NOMO-1 (cell line): ENCODE measurements around the gene ETV5.

Experiments
- DNase-seq, 2 experiments: peaks; one replicate each; lab custom pipeline; 2025; ENCODE audit not compliant: unreplicated experiment in 2 of 2; lab: John Stamatoyannopoulos, UW

Gene ETV5

DNA sequence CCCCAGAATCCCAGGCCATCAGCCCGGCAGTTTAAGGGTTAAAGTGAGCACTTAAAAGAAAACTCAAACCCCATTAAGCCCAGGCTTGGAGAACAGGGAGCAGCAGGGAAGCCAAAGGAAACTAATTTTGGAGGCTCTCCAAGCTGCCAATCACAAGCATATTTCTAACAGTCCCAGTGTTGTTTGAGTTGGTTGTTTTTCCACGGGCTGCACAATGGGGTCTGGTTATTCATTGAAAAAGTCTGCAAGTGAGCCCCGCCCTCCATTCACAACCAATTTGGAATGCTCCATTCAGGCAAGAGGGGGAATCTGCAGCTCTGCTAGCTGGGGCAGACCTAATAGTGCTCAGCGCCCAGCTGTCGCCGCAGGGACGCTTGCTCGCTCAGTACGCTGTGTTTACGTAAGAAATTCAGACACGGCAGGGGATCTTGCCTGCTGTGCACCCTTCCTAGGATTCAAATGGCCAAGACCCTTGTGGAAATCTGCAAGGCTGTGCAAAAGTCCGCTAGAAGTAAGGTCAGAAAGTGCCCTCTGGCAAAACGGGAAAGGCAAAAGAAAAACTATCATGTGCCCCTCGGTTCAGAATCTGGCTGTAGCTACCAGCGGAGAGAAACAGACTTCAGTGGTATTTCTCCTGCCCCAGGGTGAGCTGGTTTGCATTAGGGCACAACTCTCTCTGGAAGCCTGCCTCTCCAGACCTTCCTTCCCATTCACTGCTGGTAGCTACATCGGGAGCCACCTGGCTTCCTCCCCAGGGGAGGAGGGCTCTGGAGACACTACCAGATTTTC, 11.0 kb downstream of the ETV5 start:
- DNase-seq, result no peak

DNA sequence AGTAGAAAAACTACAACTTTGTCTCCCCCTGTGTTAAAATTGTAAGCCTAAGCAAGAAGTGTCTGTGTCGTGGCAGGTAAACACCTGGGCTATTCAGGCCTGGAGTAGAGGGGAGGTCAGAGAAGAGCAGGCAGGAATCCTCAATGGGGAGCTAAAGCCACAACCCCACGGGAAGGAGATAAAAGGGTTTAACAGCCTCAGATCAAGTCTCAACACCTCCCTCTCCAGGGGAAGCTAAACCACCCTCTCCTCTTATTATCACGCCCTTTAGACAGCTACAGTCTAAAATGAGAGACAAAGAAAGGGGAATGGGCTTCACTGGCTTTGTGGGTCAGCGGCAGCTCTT, 11.6 kb downstream of the ETV5 start:
- no peak for DNase-seq

DNA sequence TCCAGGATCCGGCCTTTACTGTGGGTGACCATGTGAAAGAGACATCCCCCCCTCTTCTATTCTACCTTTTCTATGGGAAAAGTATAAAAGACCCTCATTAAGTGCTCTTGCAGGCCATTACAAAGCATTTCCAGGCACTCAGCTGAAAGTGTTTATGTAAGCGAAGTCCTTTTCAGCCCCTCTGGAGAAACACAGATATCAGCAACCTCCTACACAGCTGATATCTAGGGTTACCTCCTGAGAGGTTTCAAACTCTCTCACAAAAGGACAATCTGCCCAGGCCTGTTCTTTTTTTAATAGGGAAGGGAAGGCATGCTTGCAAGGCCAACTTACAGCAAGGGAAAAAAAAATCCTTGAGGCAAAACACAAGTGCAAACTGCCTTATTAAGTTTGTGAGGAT, 12.6 kb downstream of the ETV5 start:
- DNase-seq, result no peak

DNA sequence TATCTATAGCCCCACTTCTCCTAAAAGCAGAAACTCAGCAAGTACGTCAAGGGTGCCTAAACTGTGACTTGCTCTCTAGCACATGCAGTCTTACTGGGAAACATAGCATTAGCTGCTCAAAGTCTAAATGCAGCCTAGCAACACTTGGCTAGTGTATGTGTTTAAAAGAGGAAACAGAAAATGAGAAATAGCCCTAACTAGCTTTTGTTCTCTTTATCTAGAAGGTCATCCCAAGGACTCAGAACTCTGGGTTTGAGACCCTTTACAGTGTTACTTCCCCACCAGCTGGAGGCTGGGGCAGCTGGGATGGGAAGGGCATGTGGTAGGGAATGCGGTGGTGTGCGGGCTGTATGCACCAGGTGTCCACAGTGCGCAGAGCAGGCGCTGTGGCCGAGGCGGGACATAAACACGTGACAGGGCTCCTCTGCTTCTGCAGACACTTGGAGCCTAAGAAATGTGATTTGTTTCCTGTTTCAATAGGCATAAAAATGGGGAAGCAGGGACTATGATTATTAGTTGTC, 13.3 kb downstream of the ETV5 start:
- DNase-seq, result peak; percentile 81 to 97

DNA sequence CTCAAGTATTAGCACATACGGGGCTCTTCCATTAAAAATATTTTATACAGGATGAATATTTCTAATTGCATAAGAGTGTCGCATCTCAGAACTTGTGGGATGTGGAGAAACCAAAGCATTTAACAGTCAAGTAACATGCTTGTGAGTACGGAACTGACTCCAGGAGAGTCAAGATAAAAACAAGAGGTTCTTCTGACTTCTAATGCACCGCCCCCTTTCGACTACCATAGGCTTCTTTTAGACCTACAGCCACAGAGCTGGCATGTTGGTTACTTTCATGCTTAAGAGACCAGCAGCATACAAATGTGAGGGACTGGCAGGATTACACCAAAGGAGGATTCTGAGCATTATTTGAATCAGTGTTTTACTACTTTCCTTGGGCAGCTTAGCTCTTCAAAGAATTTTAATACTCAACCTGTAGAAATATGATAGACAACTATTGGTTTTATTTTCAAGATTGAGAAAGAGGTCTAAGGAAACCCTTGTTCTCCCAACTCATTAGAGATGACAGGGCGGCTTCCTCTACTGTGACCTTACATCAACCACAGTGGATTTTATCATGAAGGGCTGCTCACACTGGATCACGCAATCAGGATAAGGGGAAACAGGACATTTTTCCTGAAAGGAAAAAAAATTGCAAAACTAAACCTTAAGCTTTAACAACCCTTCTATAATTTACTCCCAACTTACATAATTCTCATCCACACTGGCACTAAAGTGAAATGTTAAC, 14.0 kb downstream of the ETV5 start:
- peak; percentile 57 to 80 for DNase-seq

DNA sequence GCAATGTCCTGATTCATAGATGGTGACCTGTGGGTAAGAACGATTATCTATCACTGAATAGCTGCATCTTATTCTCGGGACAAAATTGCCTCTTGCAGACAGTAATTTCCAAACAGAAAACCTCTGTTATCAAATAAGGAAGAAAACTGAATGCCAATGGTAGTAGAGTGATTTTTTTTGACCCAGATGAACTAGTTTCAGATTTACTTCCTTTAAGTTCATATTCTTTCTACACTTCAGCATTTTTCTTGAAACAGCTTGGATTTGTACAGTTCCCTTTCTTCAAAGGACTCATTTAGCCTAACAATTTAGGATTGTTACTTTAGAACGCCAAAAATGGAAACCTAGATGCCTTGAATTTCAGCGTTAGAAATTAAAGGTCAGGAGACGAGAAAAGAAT, 14.6 kb downstream of the ETV5 start:
- peak; percentile 43 to 86 for DNase-seq

DNA sequence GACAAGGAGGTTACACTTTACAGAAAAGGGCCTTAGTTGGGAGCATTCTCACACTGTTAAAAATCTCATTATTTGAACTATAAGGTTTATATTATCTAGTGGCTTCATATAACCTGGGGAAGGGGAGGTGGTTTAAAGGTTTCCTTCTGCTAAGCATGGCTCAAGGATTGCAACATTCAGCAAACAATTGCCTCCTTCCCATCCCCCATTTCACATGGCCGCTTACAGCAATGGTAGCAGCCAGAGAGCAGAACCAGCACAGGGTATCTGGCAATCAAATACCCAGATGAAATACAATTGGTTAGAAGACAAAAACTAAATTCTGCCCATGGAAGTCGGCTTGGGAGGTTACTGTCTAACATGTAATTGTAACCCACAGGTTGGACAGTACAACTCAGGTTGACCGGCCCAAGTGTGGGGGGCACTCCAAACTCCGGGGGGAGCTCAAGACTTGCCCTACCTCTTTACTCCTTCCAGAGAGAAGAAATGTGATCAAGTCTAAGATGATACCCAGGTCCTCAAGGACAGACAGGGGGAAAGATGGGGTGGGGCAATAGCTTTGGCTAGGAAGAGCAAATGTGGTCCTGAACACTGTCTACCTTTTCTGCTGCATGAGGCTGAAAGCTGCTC, 15.5 kb downstream of the ETV5 start:
- peak; percentile 21 to 35 for DNase-seq

DNA sequence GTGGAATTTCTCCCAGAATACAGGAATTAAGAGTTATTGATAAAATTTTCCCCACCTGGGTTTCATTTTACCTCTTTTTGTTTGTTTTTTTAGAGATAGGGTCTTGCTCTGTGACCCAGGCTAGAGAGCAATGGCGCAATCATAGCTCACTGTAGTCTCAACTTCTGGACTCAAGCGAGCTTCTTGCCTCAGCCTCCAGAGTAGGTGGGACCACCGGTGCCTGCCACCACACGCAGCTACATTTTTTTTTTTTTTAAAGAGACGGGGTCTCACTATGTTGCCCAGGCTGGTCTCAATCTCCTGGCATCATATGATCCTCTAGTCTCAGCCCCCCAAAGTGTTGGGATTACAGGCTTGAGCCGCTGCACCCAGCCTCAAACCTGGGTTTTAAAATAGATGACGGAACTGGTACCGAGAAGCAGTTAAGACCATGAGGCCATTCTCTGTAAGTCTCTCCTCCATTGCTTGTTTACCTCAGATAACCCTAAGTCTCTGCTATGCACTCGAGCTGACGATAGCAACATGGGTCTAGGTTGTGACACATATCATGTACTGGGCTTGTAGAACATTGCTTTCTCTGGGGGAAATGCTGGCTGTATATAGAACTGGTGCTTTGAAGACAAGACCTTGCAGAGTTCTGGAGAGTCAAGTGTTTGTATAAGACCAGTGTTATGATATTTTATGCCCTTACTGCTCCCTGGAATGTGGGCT, 16.4 kb downstream of the ETV5 start:
- DNase-seq, result no peak

DNA sequence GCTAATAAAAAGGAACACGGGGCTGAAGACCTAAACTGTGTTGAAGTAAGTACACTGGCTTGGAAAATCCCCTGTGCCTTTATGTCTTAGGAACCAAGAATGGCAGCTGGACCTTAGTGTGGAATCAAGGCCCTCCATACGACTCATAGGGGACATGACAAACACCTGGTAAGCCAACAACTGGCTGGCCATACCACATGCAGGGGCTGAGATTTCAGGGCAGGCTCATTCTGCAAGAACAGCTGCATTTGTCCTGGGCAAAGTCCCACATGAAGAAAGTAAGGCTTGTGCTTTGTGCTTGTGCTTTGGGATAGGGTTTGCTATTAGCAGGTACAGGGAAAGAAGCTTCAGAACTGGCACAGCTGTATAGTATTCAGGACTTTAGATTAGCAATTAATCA, 18.0 kb downstream of the ETV5 start:
- no peak for DNase-seq

DNA sequence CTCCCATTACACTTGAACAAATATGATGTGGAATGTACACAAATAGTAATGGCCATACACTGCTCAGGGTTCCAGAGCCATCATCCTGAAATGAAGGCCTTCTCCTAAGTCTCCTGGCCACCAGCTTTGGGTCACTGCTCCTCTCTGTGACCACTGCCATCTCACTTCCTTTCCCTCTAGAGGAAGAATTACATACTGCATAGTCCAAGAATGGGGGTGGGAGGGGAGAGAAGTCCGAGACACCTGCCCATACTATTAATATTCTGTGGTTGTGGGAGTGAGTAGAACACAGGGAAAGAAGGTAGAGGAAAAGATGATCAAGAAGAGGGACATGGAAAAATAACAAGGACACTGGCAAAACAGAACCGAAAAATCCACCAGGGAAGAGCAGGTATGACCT, 20.6 kb downstream of the ETV5 start:
- no peak for DNase-seq

DNA sequence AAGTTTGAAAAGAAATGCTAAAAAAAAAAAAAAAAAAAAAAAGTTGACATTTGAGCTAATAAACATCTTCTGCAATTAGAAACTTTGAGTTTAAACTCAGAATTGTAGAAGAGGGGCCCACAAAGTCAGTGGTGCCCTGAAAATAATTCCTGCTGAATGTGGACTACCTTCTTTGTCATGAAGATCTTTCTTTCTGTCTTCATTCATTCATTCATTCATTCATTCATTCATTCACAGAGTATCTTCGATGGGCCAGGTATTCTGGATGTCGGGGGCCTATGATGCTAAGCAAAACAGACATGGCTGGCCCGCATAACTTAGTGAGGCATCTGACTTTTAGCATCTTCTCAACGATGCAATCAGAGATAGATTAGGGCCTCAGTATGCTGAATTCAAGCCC, 24.6 kb downstream of the ETV5 start:
- DNase-seq, result no peak

DNA sequence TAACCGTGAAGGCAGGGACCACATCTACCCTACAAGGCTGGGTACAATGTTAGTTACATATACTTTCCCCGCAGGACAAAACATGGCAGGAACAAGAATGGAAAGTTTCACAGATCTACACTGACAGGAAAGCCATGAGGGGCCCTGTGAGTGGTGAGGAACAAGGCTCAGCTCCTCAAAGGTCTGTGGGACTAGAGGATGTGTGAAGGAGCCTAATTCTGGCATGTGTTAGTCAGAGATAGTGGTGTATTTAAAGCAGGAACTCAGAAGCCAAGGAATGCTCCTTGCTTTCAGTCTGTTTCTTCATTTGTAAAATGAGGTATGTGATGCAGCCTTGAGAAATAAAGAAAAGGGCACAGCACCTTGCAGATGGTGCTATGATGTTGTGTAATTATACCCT, 25.1 kb downstream of the ETV5 start:
- no peak for DNase-seq

DNA sequence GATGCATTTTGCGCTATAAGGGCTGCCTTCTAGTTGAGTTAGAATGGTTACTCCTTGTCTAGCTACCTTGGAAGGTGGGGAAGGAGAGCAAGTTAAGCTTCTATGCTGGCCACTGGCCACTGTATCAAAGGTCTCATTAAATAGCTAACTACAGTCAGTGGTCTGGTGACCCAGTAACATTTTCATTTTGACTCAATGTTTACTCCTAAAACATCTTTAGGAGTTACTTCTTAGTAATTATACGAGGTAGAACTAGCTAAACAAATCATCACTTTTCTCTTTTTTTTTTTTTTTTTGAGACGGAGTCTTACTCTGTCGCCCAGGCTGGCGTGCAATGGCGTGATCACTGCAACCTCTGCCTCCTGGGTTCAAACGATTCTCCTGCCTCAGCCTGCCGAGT, 26.7 kb downstream of the ETV5 start:
- no peak for DNase-seq

DNA sequence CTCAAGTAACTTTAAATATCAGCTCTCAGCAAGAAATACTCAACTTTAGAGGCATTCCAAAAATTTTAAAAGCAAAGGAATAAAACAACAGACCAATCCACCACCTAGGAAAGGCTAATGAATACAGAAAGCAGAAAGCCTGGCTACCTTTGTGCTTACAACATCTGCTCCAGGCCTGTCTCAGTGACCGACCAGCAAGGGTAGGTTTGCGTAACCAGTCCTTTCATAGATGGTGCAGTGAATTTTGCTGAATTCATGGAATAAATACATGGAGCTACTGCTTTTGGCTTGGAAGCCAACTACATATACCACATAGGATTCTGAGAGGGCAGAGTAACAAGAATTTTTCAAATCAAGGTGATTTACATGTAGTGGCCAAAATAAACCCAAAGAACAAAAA, 27.2 kb downstream of the ETV5 start:
- DNase-seq, result no peak

DNA sequence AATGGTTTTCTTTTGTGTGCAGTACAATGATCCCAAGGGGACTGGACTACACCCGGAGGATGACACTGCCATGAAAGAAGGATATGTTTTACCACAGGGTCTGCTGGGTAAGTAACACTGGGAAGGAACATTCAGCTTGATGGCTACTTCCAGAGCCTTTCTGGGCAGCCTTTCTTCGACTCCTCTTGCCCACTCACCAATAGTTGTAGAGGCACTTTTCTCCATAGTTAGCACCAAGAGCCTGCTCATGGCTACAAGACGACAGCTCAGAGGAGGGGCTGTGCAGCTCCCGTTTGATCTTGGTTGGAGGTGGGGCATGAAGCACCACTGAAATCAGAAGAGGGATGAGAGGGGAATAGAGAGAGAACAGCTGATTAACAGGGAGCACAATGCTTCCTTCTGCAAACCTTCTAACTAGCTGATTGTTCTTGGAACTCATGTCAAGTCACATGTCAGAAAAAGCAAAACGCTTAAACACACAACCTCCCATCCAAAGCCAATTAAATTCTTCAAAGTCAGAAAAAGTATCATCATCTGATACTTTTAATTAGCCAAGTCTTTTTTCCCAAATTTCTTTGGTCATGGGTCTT, 27.9 kb downstream of the ETV5 start:
- DNase-seq, result no peak

DNA sequence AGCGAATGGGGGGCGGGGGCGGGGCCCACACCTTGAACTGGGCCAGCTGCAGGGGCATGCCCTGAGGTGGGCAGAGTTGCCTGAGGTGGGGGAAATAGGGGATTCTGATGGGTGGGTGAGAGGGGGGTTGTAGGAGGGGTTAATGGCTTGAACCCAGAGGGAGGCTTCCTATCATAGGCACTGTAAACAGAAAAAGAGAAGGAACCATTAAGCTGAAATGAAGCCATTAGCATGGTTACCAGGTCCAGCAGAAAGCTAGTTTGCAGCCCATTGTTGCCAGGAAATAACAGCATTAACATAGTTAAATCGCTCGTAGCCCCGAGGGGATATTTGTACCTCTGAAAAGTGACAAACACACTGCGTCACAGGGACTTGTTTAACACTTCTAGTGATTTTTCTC, 29.0 kb downstream of the ETV5 start:
- no peak for DNase-seq

DNA sequence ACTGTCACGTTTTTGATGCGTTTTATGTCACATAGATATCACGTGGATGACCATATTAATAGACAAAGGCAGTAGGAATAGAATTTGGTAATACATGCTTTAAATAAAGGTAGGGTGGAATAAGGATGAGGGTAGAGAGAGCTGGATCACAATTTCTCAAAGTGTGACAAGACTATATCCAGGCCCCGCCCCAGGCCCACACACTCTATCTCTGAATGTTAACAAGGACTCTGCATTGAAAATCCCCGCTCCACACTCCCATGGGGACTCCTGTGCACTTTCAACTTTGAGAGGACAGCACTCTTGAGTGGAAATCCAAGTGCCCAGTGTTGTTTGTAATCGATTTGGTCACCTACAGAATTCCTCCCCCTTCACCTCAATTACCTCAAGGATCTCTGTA, 31.4 kb downstream of the ETV5 start:
- no peak for DNase-seq

DNA sequence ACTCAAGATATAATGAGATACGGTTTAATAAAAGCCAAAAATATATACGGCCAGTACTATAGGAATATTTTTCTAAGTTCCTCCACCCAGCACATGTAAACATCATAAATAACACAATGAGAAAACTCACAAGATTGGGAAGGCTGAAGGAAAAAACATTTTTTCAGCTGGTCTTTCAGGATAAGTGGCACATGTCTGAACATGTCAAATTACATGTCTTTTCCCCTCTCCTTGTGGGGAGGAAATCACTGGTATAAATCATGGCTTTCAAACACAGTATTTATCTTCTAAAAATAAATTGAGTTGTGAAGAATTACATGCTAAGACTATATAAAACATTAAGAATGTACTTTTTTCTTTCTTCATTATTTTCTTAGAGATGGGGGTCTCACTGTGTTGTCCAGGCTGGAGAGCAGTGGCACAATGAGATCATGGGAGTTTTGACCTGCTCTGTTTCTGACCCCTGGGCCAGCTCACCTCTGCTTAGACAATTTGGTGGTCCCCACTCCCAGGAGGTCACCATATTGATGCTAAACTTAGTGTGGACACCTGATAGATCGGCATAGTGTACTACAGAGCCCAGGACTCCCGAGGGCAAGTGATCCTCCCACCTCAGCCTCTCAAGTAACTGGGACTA, 32.8 kb downstream of the ETV5 start:
- no peak for DNase-seq

DNA sequence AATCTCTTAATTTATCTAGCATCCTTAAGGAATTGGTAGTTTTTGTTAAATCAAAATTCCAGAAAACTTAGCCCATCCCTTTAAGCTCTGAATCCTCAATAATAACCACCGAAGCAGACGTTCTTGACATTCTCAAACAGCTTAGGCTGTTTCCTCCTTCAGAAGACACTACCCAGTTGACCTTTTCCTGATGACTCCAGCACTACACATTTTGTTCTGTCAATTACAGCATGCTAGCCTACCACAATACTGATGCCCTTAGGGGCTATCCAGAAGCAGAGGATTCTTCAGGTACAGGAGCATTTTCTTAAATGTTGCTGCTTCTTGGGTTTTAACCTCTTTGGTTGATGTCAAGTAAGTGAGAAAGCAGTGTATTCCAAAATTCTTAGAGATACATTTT, 33.4 kb downstream of the ETV5 start:
- no peak for DNase-seq

DNA sequence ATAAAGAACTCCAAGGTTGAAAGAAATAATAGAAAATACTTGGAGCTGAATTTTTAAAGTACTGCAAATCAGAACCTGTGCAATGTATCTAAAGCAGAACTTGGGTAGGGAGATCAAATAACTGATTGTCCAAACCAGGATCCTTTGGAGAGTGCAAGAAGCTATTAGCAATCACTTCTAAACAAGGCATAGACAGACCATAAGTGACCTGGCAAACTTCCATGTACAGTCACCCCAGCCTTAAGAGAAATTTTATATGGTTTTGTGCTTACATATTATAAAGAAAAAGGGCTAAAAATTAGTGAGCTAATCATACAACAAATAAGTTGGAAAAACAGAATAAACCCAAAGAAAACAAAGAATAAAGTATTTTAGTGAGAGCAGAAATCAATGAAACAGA, 35.2 kb downstream of the ETV5 start:
- DNase-seq, result no peak
